GM19035 (cell line): ENCODE results near the gene FOXJ3.
A peak's percentile ranks its signal among the peaks of the same experiment; 100 is the strongest.

Experiments used
- ATAC-seq: cut with Tn5 transposase; IDR thresholded peaks from one replicate; pipeline ENCODE4 v1.9.1; 2021; ENCODE audit not compliant: unreplicated experiment

The FOXJ3 gene

GRCh38 chr1:42335050-42335808 lies at the start of gene FOXJ3:
TSS of gene FOXJ3 (minus strand) at chr1:42335235. CDS start at chr1:42311093, 24,142 bp downstream.
- peak; percentile 79 for ATAC-seq

DNA sequence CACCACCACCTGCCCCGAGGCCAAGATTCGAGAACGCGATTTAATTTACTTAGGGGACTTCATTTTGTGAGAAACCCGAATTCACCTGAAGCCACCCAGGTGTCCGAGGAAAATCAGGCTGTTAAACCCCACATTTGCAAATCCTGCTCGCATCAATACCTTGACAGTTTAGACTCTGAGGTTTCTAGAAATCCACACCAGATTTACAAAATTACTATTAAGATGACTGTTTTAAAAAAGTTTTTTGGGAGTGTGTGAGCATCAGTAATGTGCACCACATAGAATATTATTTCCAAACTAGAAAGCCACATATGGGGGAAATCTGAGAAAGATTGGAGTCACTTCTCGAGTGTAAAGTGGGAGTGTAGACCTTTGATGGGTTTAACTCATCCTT lies 46.2 kb upstream of the FOXJ3 start:
- ATAC-seq = no peak

DNA sequence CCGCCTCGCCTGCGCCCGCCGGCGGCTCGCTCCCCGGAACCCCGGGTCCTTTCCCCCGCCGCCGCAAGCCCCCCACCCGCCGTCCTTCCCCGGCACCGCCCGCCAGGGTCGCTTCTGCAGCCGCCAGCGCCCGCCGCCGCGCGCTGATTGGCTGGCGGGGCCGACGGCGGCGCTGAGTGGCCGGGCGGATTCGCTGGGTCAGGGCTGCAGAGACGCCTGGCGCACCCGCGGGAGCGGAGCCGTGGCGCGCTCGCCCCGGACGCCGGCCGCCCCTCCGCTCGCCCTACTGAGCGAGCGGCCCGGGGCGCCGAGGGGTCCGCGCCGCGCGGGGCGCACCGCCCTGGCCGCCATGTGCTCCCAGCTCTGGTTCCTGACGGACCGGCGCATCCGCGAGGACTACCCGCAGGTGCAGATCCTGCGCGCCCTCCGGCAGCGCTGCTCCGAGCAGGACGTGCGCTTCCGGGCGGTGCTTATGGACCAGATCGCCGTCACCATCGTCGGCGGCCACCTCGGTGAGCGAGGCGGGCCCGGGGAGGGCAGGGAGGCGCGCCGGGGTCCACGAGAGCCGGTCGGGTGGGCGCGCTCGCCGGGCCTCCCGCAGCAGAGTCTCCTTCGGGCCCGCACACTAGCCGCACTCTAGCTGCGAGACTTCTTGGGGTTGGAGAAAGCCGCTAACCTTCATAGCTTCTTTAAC lies 45.7 kb upstream of the FOXJ3 start, which contains the start of gene RIMKLA:
TSS of gene RIMKLA (plus strand) at position 207 of the 694 bp plus-strand sequence. CDS start at position 350, 143 bp downstream.
- ATAC-seq = peak; percentile 91

DNA sequence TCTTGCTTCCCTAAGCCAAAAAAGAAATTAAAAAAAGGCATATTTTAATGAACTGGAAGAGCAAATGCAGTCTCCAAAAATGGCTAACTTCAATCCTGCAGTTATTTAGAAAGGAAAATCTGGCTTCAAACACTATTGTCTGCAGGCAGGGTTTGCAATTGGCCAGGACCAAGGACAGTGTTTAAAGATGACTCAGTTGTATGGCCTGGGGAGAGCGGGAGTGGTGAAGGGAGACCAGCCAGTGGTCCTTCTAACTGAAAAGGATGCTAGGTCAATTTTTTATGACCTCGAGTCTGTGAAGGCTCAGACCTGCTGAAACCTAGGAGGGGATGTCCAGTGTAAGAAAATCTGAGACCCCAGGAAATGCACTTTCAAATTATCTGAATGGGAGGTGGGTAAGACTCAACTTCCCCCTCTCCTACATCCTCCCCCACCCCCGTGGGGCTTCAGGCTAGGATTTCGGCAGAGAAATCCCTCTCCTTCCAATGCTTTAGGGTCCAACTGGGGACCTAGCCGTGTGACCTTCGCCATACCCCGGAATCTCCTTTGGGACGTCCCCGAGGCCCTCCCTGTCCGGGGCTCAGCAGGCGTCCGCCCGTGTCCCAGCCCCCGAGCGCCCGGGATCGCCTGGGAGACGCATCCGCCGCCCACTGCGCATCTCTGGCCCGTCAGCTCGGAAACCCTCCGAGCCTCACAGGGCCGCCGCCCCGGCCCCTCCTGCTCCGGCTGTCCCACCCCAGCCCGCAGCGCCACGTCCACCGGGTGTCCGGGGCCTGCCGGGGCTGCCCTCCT lies 45.0 kb upstream of the FOXJ3 start:
- ATAC-seq = peak; percentile 41

DNA sequence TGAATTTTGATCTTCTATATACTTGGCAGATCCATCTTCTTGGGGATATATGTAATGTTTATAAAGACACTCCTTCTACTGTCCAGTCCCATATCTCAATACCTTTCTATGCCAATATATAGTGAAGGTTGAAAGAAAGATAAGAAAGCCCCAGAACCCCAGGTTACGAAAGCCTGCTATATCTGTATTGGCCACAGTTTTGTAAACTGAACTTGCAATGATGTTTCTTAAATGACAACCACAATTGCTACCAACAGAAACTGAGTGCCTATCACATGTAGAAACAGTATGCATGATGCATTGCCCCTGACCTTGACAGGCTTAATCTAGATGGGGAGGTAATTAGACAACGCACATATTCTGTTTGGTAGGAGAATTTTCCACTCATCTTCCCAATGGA lies 37.8 kb upstream of the FOXJ3 start:
- ATAC-seq = no peak

DNA sequence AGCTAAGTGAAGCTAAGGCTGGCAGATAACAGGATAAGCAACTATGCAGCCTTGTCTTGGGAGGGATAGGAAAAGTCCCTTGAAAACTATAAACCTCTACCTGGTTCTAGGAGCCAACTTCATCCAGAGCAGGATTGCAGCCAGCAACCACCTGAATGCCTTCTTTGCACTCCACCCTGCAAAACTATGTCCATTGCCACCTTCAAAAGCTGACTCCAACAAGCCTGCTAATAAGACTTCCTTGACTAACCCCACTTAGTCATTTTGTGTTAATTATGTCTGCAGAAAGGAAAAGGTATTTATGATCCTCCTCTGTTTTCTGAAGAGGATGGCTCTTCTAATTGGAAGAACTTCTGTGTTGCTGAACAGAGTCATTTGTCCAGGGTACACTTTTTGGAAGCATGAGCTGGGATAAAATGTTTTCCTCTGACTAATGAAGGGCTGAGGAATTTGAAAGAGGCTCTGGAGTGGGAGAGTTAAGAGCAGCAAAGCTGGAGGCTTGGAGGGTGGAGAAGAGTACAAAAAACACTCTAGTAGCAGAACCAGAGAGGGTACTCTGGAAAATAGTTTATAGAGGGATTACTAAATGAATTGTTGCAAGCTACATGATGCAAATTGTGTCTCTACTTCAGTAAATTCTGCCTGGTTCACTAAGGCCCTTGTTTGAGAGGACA lies 36.0 kb upstream of the FOXJ3 start:
- no peak for ATAC-seq

- no peak for ATAC-seq
Measured at GRCh38 chr1:42369471-42369870, 34.4 kb upstream of the FOXJ3 start.

DNA sequence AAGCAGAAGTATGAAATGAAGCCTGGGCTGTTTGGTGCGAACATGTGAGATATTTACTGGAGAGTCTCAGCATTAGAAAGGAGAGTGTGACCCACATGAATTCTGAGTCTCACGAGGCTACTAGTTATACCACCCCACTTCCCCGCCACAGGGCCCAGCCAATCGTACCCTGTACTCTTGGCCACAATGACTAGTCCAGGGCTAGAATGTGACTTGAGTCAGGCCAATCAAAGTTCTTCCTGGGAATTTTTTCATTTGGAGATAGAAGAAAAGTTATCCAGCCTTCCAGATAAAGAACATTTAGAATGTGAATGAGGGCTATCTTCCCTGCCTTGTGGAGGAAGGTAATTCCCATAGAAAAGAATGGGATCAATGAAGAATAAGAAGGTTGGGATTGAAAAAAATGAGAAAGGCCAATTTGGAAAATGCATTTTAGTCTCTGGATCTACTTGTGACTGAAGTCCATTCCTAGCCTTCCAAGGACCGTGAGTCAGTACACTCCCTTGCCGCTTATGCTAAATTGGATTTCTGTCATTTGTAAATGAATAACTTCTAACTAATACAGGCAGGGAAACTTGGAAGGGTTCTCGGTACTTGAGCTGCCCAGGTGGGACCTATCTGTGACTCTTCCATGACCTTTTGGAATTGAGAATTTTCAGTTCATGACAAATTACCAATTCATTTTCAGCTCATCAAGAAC lies 33.2 kb upstream of the FOXJ3 start:
- no peak for ATAC-seq

- no peak for ATAC-seq
Measured at GRCh38 chr1:42365118-42365517, 30.1 kb upstream of the FOXJ3 start.

GRCh38 chr1:42364542-42364941 lies 29.5 kb upstream of the FOXJ3 start:
- no peak for ATAC-seq

GRCh38 chr1:42364089-42364488 lies 29.1 kb upstream of the FOXJ3 start:
- ATAC-seq = no peak

DNA sequence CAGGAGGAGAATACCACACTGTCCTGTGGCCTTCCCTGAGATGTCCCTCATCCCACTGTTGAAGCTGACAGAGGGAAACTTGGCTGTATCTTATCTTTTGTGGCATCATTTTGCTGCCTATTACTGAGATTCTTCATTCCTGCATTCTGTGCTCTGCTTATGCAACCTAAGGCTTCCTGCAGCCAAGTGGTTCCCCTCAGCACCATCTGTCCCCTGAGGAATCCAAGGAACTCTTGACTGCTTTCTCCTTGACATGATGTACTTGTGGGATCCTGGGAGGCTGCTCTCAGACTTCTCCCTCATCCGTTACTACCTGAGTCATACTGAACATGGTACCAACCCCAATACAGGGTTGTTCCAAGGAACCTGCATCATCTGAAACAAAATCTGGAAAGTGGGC lies 24.4 kb upstream of the FOXJ3 start:
- no peak for ATAC-seq

DNA sequence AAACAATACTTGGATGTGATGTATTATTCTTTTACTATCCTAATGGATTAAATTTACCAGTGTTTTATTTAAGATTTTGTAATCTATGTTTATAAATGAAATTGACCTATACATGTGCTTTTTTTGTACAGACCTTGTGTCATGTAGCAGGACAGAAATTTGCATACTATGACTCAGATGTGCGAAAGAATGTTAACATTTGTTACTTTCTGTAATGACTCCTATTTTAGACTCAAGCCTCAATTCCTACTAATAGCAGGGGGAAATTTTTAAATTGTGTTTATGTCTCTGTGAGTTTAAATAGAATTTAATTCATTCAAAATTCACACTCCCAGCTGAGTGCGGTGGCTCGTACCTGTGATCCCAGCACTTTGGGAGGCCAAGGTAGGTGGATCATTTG lies 23.8 kb upstream of the FOXJ3 start:
- peak; percentile 72 for ATAC-seq

DNA sequence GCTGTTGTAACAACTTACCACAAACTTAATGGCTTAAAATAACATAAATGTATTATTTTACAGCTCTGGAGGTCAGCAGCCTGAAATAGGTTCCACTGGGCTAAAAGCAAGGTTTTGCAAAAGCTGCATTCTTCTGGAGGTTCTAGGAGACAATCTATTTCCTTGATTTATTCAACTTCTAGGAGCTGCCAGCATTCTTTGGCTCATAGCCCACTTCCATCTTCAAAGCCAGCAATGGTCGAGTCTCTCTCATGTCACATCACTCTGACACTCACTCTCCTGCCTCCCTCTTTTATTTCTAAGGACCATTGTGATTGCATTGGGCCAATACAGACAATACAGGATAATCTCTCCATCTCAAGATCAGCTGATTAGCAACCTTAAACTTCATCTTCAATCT lies 15.1 kb upstream of the FOXJ3 start:
- no peak for ATAC-seq

DNA sequence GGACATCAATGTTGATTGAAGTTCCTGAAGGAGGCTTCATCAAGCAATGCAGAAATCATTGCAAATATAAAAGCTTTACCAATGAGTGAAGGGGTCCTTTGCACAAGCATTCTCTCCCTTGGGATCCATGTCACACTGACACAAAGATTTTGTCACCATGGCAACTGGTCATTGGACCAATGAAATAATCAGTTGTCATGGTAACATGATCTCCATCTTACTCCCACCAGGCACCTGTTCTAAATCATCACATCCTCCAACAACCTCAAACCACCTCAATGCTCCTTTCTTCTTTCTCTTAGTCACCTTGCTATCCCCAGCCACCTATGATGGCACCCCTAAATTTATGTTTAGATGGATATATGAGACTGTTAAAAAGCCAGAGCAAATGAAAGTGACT lies 13.5 kb upstream of the FOXJ3 start:
- ATAC-seq = no peak

DNA sequence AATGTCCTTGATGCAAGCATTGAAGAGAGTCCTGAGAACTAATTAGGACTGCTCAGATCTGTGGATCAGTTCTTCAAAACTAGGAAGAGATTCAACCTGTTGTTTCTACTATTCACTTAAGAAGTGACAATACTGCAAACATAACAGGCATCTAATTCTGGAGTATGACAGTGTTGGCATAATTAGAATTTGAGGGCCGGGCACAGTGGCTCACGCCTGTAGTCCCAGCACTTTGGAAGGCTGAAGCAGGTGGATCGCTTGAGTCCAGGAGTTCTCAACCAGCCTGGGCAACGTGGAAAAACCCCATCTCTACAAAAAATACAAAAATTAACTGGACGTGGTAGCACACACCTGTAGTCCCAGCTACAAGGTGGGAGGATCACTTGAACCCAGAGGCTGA lies 8.0 kb upstream of the FOXJ3 start:
- no peak for ATAC-seq

DNA sequence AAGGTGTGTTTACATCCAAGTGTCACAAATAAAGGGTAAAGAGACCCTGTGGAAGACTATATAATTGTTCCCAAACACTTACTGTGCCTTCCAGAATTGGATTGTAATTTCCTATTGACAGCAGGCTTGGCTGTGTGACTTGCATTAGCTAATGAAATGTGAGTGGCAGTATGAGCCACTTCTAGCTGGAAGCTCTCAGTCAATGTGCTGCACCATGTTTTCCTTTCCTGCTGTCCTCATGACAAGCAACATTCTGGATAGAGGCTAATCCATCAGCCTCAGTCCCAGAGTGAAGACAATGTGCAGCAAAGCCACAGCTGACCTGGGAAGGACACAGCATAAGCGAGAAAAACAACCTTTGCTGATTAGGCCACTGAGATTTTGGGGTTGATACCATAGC lies 5.9 kb upstream of the FOXJ3 start:
- no peak for ATAC-seq

- ATAC-seq = no peak
Measured at GRCh38 chr1:42340093-42340492, 5.1 kb upstream of the FOXJ3 start.

- ATAC-seq = no peak
Measured at GRCh38 chr1:42336978-42337377, 1.9 kb upstream of the FOXJ3 start.

DNA sequence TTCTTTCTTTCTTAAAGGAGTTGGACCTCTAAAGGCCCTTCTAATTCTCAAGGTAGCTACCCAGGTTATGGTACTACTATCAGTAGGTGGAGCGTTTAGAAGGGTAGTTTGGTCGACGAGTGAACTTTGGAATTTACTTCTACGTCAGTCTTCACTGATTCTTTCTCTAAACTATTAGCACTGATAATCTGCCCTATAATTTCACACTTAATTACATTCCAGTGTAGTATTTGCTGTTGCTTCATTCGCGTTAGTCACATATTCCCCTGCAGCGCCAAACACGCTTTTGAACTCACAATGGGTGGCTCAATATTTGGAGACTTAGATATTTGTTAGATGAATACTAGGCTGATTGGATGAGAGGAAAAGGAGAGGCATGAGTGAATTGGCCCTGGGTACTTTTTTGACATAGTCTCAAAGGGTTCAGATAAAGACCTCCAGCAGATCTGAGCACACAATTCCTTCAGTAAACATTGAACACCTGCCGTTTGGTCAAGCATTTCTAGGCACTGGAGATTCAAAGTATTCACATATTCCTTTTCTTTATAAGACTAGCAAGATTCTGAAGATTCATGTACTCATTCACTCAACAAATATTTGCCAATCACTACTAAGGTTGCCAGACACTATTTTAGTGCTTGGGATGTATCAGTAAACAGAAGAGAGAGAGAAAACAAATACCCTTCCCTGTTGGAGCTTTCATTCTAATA lies 929 bp upstream of the FOXJ3 start:
- peak; percentile 9 for ATAC-seq
